SH-SY5Y (cell line): ENCODE data around the gene MUSTN1.

ENCODE experiments used
- GATA2 ChIP-seq: IDR thresholded peaks from 2 replicates; pipeline ENCODE4 v1.6.1; 2011; ENCODE audit warnings: mild to moderate bottlenecking, low read depth, low read length
- GATA3 ChIP-seq: IDR thresholded peaks from 2 replicates; pipeline ENCODE4 v1.6.1; 2011; ENCODE audit warnings: low read depth, mild to moderate bottlenecking, low read length, moderate library complexity

The MUSTN1 gene

GRCh38 chr3:52784931-52785590 lies 49.8 kb downstream of the MUSTN1 start:
- TF ChIP-seq GATA2 (no peak), GATA3 (no peak)

GRCh38 chr3:52784021-52784621 lies 50.7 kb downstream of the MUSTN1 start:
- no peak for TF ChIP-seq GATA3
- TF ChIP-seq GATA2: no peak

- TF ChIP-seq GATA2: no peak
- TF ChIP-seq GATA3: no peak
These were observed 51.6 kb downstream of the MUSTN1 start for GRCh38 chr3:52783211-52783555.
